Panc1 (cell line): ENCODE data around the gene NKD1. TPM values are rescaled to one million over a fixed set of nuclear protein-coding genes. Genes with fewer than 3 reads are reported as not detected.

Experiments
- ATAC-seq: fragments of 200-7000 bp; cut with Tn5 transposase; 2 replicates; pipeline ENCODE4 v1.9.1; 2020; ENCODE audit warnings: mild to moderate bottlenecking, moderate library complexity
- BruUV-seq: library from RNA; stranded (reverse); fragments of 400-500 nt; replicated peaks from 2 replicates; lab custom pipeline; 2021; lab: Mats Ljungman, UMichigan
- CTCF ChIA-PET: fragments of 300-600 bp; sonication (Branson Sonifier 250); formaldehyde crosslinking; loops from one replicate; lab custom pipeline; 2022; ENCODE audit warnings: antibody characterized with exemption; lab: Charles Lee
- POLR2A ChIA-PET: fragments of 300-600 bp; sonication (Branson Sonifier 250); formaldehyde crosslinking; loops from one replicate; lab custom pipeline; 2022; ENCODE audit warnings: antibody characterized with exemption; lab: Charles Lee
- DNase-seq: peaks from one replicate; pipeline ENCODE4 v3.0.0-alpha.2; 2010; ENCODE audit warnings: low read depth, low spot score
- H3K27ac ChIP-seq: 2 replicates; pipeline ENCODE4 v1.5.1; 2011; ENCODE audit warnings: mild to moderate bottlenecking, low read length, inconsistent platforms
- H3K27me3 ChIP-seq: fragments of 200-500 bp; sonication (Bioruptor generic); 2 replicates; pipeline ENCODE4 v1.6.0; 2014; ENCODE audit warnings: low read length, inconsistent platforms; ENCODE audit not compliant: control insufficient read depth, insufficient read depth
- H3K36me3 ChIP-seq: fragments of 200-500 bp; sonication (Bioruptor generic); 2 replicates; pipeline ENCODE4 v1.5.1; 2014; ENCODE audit warnings: inconsistent platforms, mild to moderate bottlenecking, low read length, moderate library complexity; ENCODE audit not compliant: control insufficient read depth, insufficient read depth
- H3K4me1 ChIP-seq: 2 replicates; pipeline ENCODE4 v1.5.1; 2011; ENCODE audit warnings: inconsistent platforms, mild to moderate bottlenecking, low read length, moderate library complexity; ENCODE audit not compliant: control insufficient read depth, insufficient read depth
- H3K4me3 ChIP-seq, 2 experiments: 2 replicates each; pipeline ENCODE4 v1.5.1; 2011 to 2012; ENCODE audit warnings: low read depth in 2 of 2, low read length in 2 of 2, mild to moderate bottlenecking in 2 of 2, inconsistent platforms in 1 of 2, moderate library complexity in 1 of 2
- H3K9me3 ChIP-seq: fragments of 200-500 bp; sonication (Bioruptor generic); 2 replicates; pipeline ENCODE4 v1.5.1; 2014; ENCODE audit warnings: low read depth, mild to moderate bottlenecking, inconsistent platforms, low read length, moderate library complexity; ENCODE audit not compliant: control insufficient read depth, insufficient read depth
- CTCF ChIP-seq: fragments of 450-650 bp; IDR thresholded peaks from 2 replicates; pipeline ENCODE4 v1.5.1; 2017; ENCODE audit warnings: mild to moderate bottlenecking
- POLR2AphosphoS5 ChIP-seq: IDR thresholded peaks from 2 replicates; pipeline ENCODE4 v1.6.1; 2012; ENCODE audit warnings: mild to moderate bottlenecking, low read depth, low read length, moderate library complexity
- REST ChIP-seq, 2 experiments: IDR thresholded peaks; 2 replicates each; pipeline ENCODE4 v1.6.1; 2011 to 2012; ENCODE audit warnings: low read depth in 2 of 2, control low read depth in 1 of 2, low read length in 1 of 2, mild to moderate bottlenecking in 1 of 2, moderate library complexity in 1 of 2; ENCODE audit not compliant: insufficient read depth in 1 of 2
- SIN3A ChIP-seq: IDR thresholded peaks from 2 replicates; pipeline ENCODE4 v1.6.1; 2012; ENCODE audit warnings: low read depth, mild to moderate bottlenecking, low read length, moderate library complexity, borderline replicate concordance; ENCODE audit not compliant: insufficient read depth
- TCF7L2 ChIP-seq: IDR thresholded peaks from 2 replicates; pipeline ENCODE4 v1.6.1; 2011; ENCODE audit warnings: mild to moderate bottlenecking, low read depth, low read length, inconsistent platforms
- in situ Hi-C: cut with HindIII; loops from 2 replicates; pipeline ENCODE4 v1.10.0; 2016; ENCODE audit warnings: low sequenced_read_pairs, low pct_unique_long_range_greater_than_20kb
- intact Hi-C: fragments of 100-400 bp; cut with micrococcal nuclease; formaldehyde crosslinking; loops from one replicate; pipeline ENCODE4 v1.10.0; 2022; ENCODE audit not compliant: unreplicated experiment
- total RNA-seq: library from RNA; stranded (reverse); gene quantifications from one replicate; pipeline ENCODE4 v1.2.1, GENCODE V29; 2021; ENCODE audit not compliant: unreplicated experiment

NKD1 gene
- total RNA-seq, 1 experiment from 2014 or later, result 0.18 TPM

GRCh38 chr16:50697881-50698767, 149.9 kb downstream of the NKD1 start:
- ChIA-PET POLR2A (no interaction called here), CTCF (interaction anchor here (0.6 to 0.9 kb wide), 2 partner anchors 10 to 37 kb away, joined by 3 to 6 read pairs; no protein-coding TSS in a partner anchor)
- Histone ChIP-seq H3K4me1 (no peaks in the 10 kb centered on the region), H3K4me3 (peak overlapping the region; percentile 7 to 52; a peak in 3 of 4 replicates), H3K27ac (no peak overlapping the region), H3K27me3 (no peaks in the 10 kb centered on the region), H3K36me3 (no peaks in the 10 kb centered on the region), H3K9me3 (no peaks in the 10 kb centered on the region)
- intact Hi-C loops, result no loop called here
- BruUV-seq, result no TSS peak
- TF ChIP-seq TCF7L2, result no peak
- TF ChIP-seq SIN3A, result no peak
- TF ChIP-seq POLR2AphosphoS5, result no peak
- no peak for TF ChIP-seq REST (IDR thresholded peaks at IDR 0.05; ENCODE audit: insufficient read depth in 1 of 2, low read depth in 2 of 2, low read length in 1 of 2)
- TF ChIP-seq CTCF, result no peak
- peak; percentile 80 for ATAC-seq
- DNase-seq, result no peak
- in situ Hi-C loops, result no loop called here

Other genes with a start within 250 kb of the NKD1 start
- 45.6 TPM for gene BRD7, start 179.4 kb upstream of the NKD1 start, total RNA-seq
- 0.10 TPM for gene SNX20, start 132.9 kb downstream of the NKD1 start, total RNA-seq
- not detected for gene NOD2, start 145.2 kb downstream of the NKD1 start, total RNA-seq
- gene CYLD, start 193.7 kb downstream of the NKD1 start, total RNA-seq, result 10.1 TPM